OCI-LY3 (cell line): ENCODE data around the gene IGSF11.

Experiments
- H2AFZ ChIP-seq: fragments of 200-600, 300-600 bp; shearing (Covaris generic); 2 replicates; pipeline ENCODE4 v1.6.0; 2014; ENCODE audit warnings: antibody characterized with exemption, low read depth, low read length
- H3K27ac ChIP-seq: fragments of 200-600, 300-600 bp; sonication (generic); 2 replicates; pipeline ENCODE4 v1.5.1; 2014; ENCODE audit warnings: mild to moderate bottlenecking, low read length, moderate library complexity, mixed read lengths
- H3K27me3 ChIP-seq: fragments of 200-600, 300-600 bp; sonication (generic); 2 replicates; pipeline ENCODE4 v1.6.1; 2014; ENCODE audit warnings: low read depth, low read length, mixed read lengths
- H3K36me3 ChIP-seq: fragments of 200-600, 300-600 bp; sonication (generic); replicated peaks from 2 replicates; pipeline ENCODE3; 2014; ENCODE audit warnings: low read depth, low read length, mixed read lengths
- H3K4me1 ChIP-seq: fragments of 300-600, 200-600 bp; sonication (generic); 2 replicates; pipeline ENCODE4 v1.6.1; 2014; ENCODE audit warnings: low read length, mixed read lengths
- H3K4me2 ChIP-seq: fragments of 200-600, 300-600 bp; sonication (generic); 2 replicates; pipeline ENCODE4 v1.6.1; 2014; ENCODE audit warnings: low read length, mixed read lengths
- H3K4me3 ChIP-seq: fragments of 300-600, 200-600 bp; sonication (generic); 2 replicates; pipeline ENCODE4 v1.5.1; 2014; ENCODE audit warnings: antibody characterized with exemption, mild to moderate bottlenecking, low read length, moderate library complexity
- H3K79me2 ChIP-seq: fragments of 300-600, 200-600 bp; shearing (Covaris generic); 2 replicates; pipeline ENCODE4 v1.6.1; 2014; ENCODE audit warnings: mild to moderate bottlenecking, low read length, mixed read lengths
- H3K9ac ChIP-seq: fragments of 300-600, 200-600 bp; shearing (Covaris generic); 2 replicates; pipeline ENCODE4 v1.6.0; 2014; ENCODE audit warnings: mild to moderate bottlenecking, low read length, moderate library complexity
- H3K9me3 ChIP-seq: fragments of 200-600, 300-600 bp; shearing (Covaris generic); 2 replicates; pipeline ENCODE4 v1.6.1; 2014; ENCODE audit warnings: low read length, mixed read lengths; ENCODE audit not compliant: insufficient read depth
- H4K20me1 ChIP-seq: fragments of 200-600, 300-600 bp; sonication (generic); 2 replicates; pipeline ENCODE4 v1.6.1; 2016; ENCODE audit warnings: low read length, mixed read lengths; ENCODE audit not compliant: insufficient read depth
- CTCF ChIP-seq: fragments of 200-600, 300-600 bp; sonication (generic); IDR thresholded peaks from 2 replicates; pipeline ENCODE4 v1.5.1; 2014; ENCODE audit warnings: antibody characterized with exemption, low read length, low read depth
- EZH2phosphoT487 ChIP-seq: fragments of 200-600 bp; shearing (Covaris generic); IDR thresholded peaks from 2 replicates; pipeline ENCODE4 v1.6.1; 2018; ENCODE audit warnings: antibody characterized with exemption, mixed run types, low read depth

IGSF11 gene

GRCh38 chr3:118970819-118971218, 63.8 kb downstream of the IGSF11 start:
- Histone ChIP-seq H3K4me1 (no peaks in the 10 kb centered on the region), H3K36me3 (no peaks in the 10 kb centered on the region), H3K79me2 (no peaks in the 10 kb centered on the region), H3K9me3 (no peaks in the 10 kb centered on the region), H3K27ac (no peak overlapping the region), H3K9ac (no peak overlapping the region), H3K4me2 (no peak overlapping the region), H2AFZ (no peak overlapping the region), H3K4me3 (no peak overlapping the region), H3K27me3 (no peaks in the 10 kb centered on the region), H4K20me1 (no peaks in the 10 kb centered on the region)
- no peak for TF ChIP-seq EZH2phosphoT487
- TF ChIP-seq CTCF, result no peak

GRCh38 chr3:118968640-118969039, 66.0 kb downstream of the IGSF11 start:
- Histone ChIP-seq H3K4me3 (no peak overlapping the region), H3K27ac (no peak overlapping the region), H3K9ac (no peak overlapping the region), H3K9me3 (no peaks in the 10 kb centered on the region), H3K79me2 (no peaks in the 10 kb centered on the region), H2AFZ (no peak overlapping the region), H3K4me1 (no peaks in the 10 kb centered on the region), H3K36me3 (no peaks in the 10 kb centered on the region), H4K20me1 (no peaks in the 10 kb centered on the region), H3K27me3 (no peaks in the 10 kb centered on the region), H3K4me2 (no peak overlapping the region)
- no peak for TF ChIP-seq CTCF
- TF ChIP-seq EZH2phosphoT487, result no peak

- TF ChIP-seq EZH2phosphoT487 (no peak), CTCF (no peak)
- Histone ChIP-seq H3K36me3 (no peaks in the 10 kb centered on the region), H3K4me2 (no peak overlapping the region), H3K9me3 (no peaks in the 10 kb centered on the region), H2AFZ (no peak overlapping the region), H3K4me1 (no peaks in the 10 kb centered on the region), H3K9ac (no peak overlapping the region), H3K27ac (no peak overlapping the region), H3K27me3 (no peaks in the 10 kb centered on the region), H4K20me1 (no peaks in the 10 kb centered on the region), H3K4me3 (no peak overlapping the region), H3K79me2 (no peaks in the 10 kb centered on the region)
These were observed 66.5 kb downstream of the IGSF11 start for GRCh38 chr3:118968111-118968510.

- Histone ChIP-seq H2AFZ (no peak overlapping the region), H3K9me3 (no peaks in the 10 kb centered on the region), H3K27me3 (no peaks in the 10 kb centered on the region), H3K27ac (no peak overlapping the region), H3K79me2 (no peaks in the 10 kb centered on the region), H3K9ac (no peak overlapping the region), H3K36me3 (no peaks in the 10 kb centered on the region), H3K4me3 (no peak overlapping the region), H4K20me1 (no peaks in the 10 kb centered on the region), H3K4me2 (no peak overlapping the region), H3K4me1 (no peaks in the 10 kb centered on the region)
- no peak for TF ChIP-seq CTCF
- no peak for TF ChIP-seq EZH2phosphoT487
These were observed 67.9 kb downstream of the IGSF11 start for GRCh38 chr3:118966700-118967099.
